Measurements from ENCODE around the gene TNFRSF21.

DNA sequence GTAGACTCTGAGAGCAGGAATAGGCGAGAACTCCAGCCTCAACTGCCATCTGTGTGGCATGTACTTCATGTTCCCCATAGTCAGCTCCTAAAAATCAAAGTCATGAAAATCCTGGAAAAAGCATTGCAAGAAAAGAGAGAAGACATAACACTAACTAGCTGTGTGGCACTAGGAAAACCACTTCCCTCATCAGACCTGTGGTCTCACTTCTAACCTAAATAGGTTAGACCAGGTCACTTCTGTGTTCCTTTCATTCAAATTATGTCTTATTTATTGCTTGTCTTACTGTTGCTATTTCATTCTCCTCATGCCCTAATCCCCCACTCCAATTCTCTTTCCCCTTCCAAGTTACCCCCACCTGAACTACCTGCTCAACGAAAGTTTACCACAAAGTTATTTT, 70.2 kb downstream of the TNFRSF21 start:
- TF ChIP-seq, protein P1, sequence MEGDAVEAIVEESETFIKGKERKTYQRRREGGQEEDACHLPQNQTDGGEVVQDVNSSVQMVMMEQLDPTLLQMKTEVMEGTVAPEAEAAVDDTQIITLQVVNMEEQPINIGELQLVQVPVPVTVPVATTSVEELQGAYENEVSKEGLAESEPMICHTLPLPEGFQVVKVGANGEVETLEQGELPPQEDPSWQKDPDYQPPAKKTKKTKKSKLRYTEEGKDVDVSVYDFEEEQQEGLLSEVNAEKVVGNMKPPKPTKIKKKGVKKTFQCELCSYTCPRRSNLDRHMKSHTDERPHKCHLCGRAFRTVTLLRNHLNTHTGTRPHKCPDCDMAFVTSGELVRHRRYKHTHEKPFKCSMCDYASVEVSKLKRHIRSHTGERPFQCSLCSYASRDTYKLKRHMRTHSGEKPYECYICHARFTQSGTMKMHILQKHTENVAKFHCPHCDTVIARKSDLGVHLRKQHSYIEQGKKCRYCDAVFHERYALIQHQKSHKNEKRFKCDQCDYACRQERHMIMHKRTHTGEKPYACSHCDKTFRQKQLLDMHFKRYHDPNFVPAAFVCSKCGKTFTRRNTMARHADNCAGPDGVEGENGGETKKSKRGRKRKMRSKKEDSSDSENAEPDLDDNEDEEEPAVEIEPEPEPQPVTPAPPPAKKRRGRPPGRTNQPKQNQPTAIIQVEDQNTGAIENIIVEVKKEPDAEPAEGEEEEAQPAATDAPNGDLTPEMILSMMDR (IDR thresholded peaks at IDR 0.05): no peak
- no peak for TF ChIP-seq POLR2A (IDR thresholded peaks at IDR 0.05)

All from lower leg skin (tissue), 3 donors.